A549 (cell line): ENCODE measurements around the gene BCO1. TPM values are rescaled to one million over a fixed set of nuclear protein-coding genes. Genes with fewer than 3 reads are reported as not detected.

Experiments
- ATAC-seq, 2 experiments: fragments of 200-7000 bp in 1 of 2; fragments of >200 bp in 1 of 2; cut with Nextera tagmentation in 1 of 2; cut with Tn5 transposase in 1 of 2; 3 replicates each; pipeline versions ENCODE4 v1.8.0 to v1.9.1; 2018 to 2020; ENCODE audit warnings: mild to moderate bottlenecking in 1 of 2, moderate library complexity in 1 of 2
- CTCF ChIA-PET: fragments of 300-600 bp; sonication (Branson Sonifier 250); formaldehyde crosslinking; extraction: SDS; loops from one replicate; lab custom pipeline; 2021; ENCODE audit warnings: antibody characterized with exemption, inconsistent platforms; lab: Yijun Ruan, JAX
- POLR2A ChIA-PET: fragments of 350-600 bp; formaldehyde crosslinking; extraction: SDS; loops from one replicate; lab custom pipeline; 2021; ENCODE audit warnings: antibody characterized with exemption, inconsistent platforms; lab: Yijun Ruan, JAX
- DNase-seq, 2 experiments: peaks; one replicate each; pipeline versions ENCODE4 v3.0.0 to v3.0.0-alpha.2; 2011 to 2016; ENCODE audit warnings: low read depth in 1 of 2, low spot score in 1 of 2
- FAIRE-seq: peaks from 2 replicates; lab custom pipeline; 2011; peaks lifted over from hg19 to GRCh38; lab: Jason Lieb, UNC
- H3K27ac ChIP-seq, 2 experiments: fragments of >200 bp; sonication (Bioruptor Twin); formaldehyde crosslinking; 3 replicates each; pipeline ENCODE4 v1.5.1; 2016 to 2017
- H3K4me1 ChIP-seq: fragments of >200 bp; sonication (Bioruptor Twin); formaldehyde crosslinking; 3 replicates; pipeline ENCODE4 v1.6.1; 2016
- H3K4me2 ChIP-seq: fragments of >200 bp; sonication (Bioruptor Twin); formaldehyde crosslinking; 3 replicates; pipeline ENCODE4 v1.6.1; 2016
- H3K4me3 ChIP-seq: fragments of >200 bp; sonication (Bioruptor Twin); formaldehyde crosslinking; 3 replicates; pipeline ENCODE4 v1.5.1; 2016
- H3K9me3 ChIP-seq: fragments of >200 bp; sonication (Bioruptor Twin); formaldehyde crosslinking; 3 replicates; pipeline ENCODE4 v1.6.1; 2016
- CBX2 ChIP-seq: fragments of 200-600 bp; sonication (generic); IDR thresholded peaks from 2 replicates; pipeline ENCODE4 v1.6.1; 2016; ENCODE audit warnings: low read depth, mild to moderate bottlenecking, borderline replicate concordance
- CHD4 ChIP-seq: fragments of 200-600 bp; sonication (generic); IDR thresholded peaks from 2 replicates; pipeline ENCODE4 v1.6.1; 2016; ENCODE audit warnings: antibody characterized with exemption, mild to moderate bottlenecking, borderline replicate concordance
- EHF ChIP-seq: fragments of 250-450 bp; sonication (Bioruptor Pico); IDR thresholded peaks from 2 replicates; pipeline ENCODE4 v1.5.0; 2020; ENCODE audit warnings: mild to moderate bottlenecking
- ESRRA ChIP-seq: fragments of 150-350 bp; IDR thresholded peaks from 2 replicates; pipeline ENCODE4 v1.6.1; 2014; ENCODE audit warnings: mild to moderate bottlenecking, low read length, borderline replicate concordance
- FOSL2 ChIP-seq, 2 experiments: fragments of 450-650 bp in 1 of 2; fragments of >200 bp in 1 of 2; sonication (Bioruptor Twin) in 1 of 2; formaldehyde crosslinking; IDR thresholded peaks; 2 replicates each; pipeline versions ENCODE4 v1.5.0 to v1.6.1; 2016 to 2020; ENCODE audit warnings: mild to moderate bottlenecking in 1 of 2, moderate library complexity in 1 of 2
- HES2 ChIP-seq: fragments of >200 bp; sonication (Bioruptor Twin); formaldehyde crosslinking; IDR thresholded peaks from 2 replicates; pipeline ENCODE4 v1.6.1; 2016
- JUNB ChIP-seq: fragments of >200 bp; sonication (Bioruptor Twin); formaldehyde crosslinking; IDR thresholded peaks from 2 replicates; pipeline ENCODE4 v1.6.1; 2016
- KDM1A ChIP-seq: fragments of 200-600 bp; sonication (generic); IDR thresholded peaks from 2 replicates; pipeline ENCODE4 v1.6.1; 2016; ENCODE audit warnings: low read depth, mild to moderate bottlenecking
- NFE2L2 ChIP-seq: fragments of 150-350 bp; conservative IDR thresholded peaks from 2 replicates; pipeline ENCODE4 v1.6.1; 2014; ENCODE audit warnings: low read length
- NR3C1 ChIP-seq: fragments of >200 bp; sonication (Bioruptor Twin); formaldehyde crosslinking; IDR thresholded peaks from 3 replicates; pipeline ENCODE4 v1.6.1; 2017
- POLR2A ChIP-seq: IDR thresholded peaks from 2 replicates; pipeline ENCODE4 v1.6.1; 2012; ENCODE audit warnings: mild to moderate bottlenecking, low read length
- POLR2AphosphoS2 ChIP-seq: conservative IDR thresholded peaks from 2 replicates; pipeline ENCODE4 v1.6.1; 2012; ENCODE audit warnings: low read length, improper control_type of control experiment, inconsistent platforms
- RAD21 ChIP-seq, 2 experiments: fragments of >200 bp in 1 of 2; sonication (Bioruptor Twin) in 1 of 2; formaldehyde crosslinking in 1 of 2; IDR thresholded peaks in 1 of 2; conservative IDR thresholded peaks in 1 of 2; 2 replicates in 1 of 2; 3 replicates in 1 of 2; pipeline ENCODE4 v1.6.1; 2012 to 2018; ENCODE audit warnings: inconsistent platforms in 1 of 2
- RCOR1 ChIP-seq: fragments of 150-350 bp; IDR thresholded peaks from 2 replicates; pipeline ENCODE4 v1.6.1; 2014; ENCODE audit warnings: antibody characterized with exemption, low read length, low read depth
- RNF2 ChIP-seq: fragments of 200-600 bp; sonication (generic); IDR thresholded peaks from 2 replicates; pipeline ENCODE4 v1.6.1; 2016; ENCODE audit warnings: low read depth, mild to moderate bottlenecking, antibody characterized with exemption, moderate library complexity, borderline replicate concordance
- SREBF2 ChIP-seq: fragments of 450-650 bp; IDR thresholded peaks from 2 replicates; pipeline ENCODE4 v1.6.1; 2014; ENCODE audit warnings: mild to moderate bottlenecking, moderate library complexity
- TP53 ChIP-seq: fragments of 250-450 bp; sonication (Bioruptor Pico); IDR thresholded peaks from 2 replicates; pipeline ENCODE4 v1.5.0; 2021; ENCODE audit warnings: mild to moderate bottlenecking, moderate library complexity
- ZFP36 ChIP-seq: fragments of 450-650 bp; IDR thresholded peaks from 2 replicates; pipeline ENCODE4 v1.6.1; 2014; ENCODE audit warnings: borderline replicate concordance; ENCODE audit not compliant: partially characterized antibody
- WGBS: methylation state at CpG from one replicate; pipeline ENCODE4 v1.1.6; 2017; ENCODE audit errors: missing lambda C conversion rate; 5-methylcytosine and 5-hydroxymethylcytosine counted together
- polyA plus RNA-seq, 4 experiments: library from polyadenylated mRNA; depleted of rRNA in 3 of 4; stranded (reverse); fragments of >200 nt; fragmentation: RNase III in 1 of 4; extraction: RNeasy Plus Mini Kit Qiagen cat#74134 plus additional on column Dnase treatment in 1 of 4; gene quantifications; 2 replicates in 3 of 4; 3 replicates in 1 of 4; pipeline ENCODE4 v1.2.3, GENCODE V29; 2011 to 2017

The BCO1 gene
- polyA plus RNA-seq, 2 of the 4 experiments (the other 2 are of a cell fraction): 5.0 to 6.2 TPM

DNA sequence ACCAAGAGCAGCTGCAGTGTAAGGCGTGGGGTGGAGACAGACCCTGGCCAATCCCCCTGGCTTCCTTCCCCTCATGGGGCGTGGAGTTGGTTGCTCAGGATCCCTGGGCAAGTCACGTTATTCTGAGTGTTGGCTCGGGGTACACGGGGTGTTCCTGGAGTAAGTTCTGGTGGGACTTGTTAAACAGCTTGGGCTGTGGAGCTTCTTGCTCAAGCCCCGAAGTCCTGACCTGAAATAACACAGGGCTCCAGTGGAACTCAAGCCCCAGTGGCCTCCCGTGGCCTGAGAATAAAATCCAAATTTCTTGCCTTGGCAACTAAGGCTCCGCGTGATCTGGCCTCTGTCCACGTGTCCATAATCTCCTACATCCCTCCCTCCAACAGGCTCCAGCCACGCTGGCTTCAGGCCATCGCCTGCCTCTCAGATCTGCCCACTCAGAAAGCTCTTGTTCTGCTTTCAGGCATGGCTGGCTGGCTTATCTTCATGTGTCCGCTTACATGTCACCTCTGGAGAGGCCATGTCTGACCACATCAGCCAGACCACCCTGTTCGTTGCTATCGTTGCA is 49.3 kb upstream of the BCO1 start (continued):
- TF ChIP-seq NR3C1 (no peak), RCOR1 (no peak)
- TF ChIP-seq, all 56 proteins: peak for 0

- H3K4me3 ChIP-seq: no peak overlapping the region
- WGBS: 31% methylated on average over 3 of the region's 3 CpGs
- ATAC-seq (peak; percentile 80 to 87), DNase-seq (peak; percentile 52 to 54), FAIRE-seq (no peak)
- H3K9me3 ChIP-seq: no peaks in the 10 kb centered on the region
- peaks cover 18% of the 10 kb centered on the region for H3K4me1 ChIP-seq
- peak overlapping the region; percentile 11 to 67; a peak in 5 of 6 replicates for H3K27ac ChIP-seq
- ChIA-PET POLR2A (interaction anchor here (0.5 to 0.8 kb wide), 3 partner anchors 9 to 16 kb away, joined by 3 to 7 read pairs (median 4); no protein-coding TSS in a partner anchor), CTCF (interaction anchor here (1.1 to 2.0 kb wide), 2 partner anchors 14 to 49 kb away, joined by 4 to 6 read pairs; no protein-coding TSS in a partner anchor)
- peak overlapping the region; percentile 43 for H3K4me2 ChIP-seq
- no peak for TF ChIP-seq FOSL2 (IDR thresholded peaks at IDR 0.05)
- peak; percentile 74 for TF ChIP-seq FOSL2 (CRISPR knock-in tag; IDR thresholded peaks at IDR 0.05)
- TF ChIP-seq EHF (CRISPR knock-in tag): no peak
- 0 out of 2 replicates have a peak, but pooled peaks have one; percentile 14 for TF ChIP-seq JUNB
- TF ChIP-seq HES2: no peak
Observed at GRCh38 chr16:81190667-81191066, 47.8 kb upstream of the BCO1 start.

DNA sequence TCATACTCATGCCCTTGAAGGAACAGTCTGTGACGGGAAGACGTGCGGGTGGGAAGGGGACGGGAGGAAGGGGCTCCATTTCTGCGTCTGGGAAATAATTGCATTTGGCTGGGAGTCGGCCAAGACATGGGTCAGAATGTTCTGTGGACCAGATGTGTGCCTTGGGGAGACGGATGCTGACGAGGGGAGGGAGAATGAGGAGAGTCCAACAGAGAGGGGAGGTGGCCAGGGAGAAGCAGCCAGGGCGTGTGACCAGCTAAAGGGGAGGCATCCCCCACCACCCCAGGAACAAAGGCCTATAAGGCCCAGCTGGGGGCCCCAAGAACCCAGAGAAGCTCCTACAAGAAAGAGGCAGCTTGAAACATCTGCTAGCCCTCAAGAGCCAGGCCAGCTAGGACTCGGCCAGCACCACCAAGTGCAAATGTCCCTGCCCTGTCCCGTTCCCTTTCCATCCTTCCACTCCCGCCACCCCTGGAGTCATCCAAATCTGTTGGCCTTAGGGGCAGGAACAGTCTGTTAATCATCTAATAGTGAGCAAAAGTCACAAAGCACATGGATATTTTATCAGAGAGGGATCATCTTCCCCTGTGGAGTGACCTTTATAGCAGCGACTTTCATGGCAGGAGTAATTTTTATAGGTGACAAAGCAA is 42.5 kb upstream of the BCO1 start:
- FAIRE-seq (no peak), ATAC-seq (no peak), DNase-seq (no peak)
- Histone ChIP-seq H3K4me1 (peaks cover 5% of the 10 kb centered on the region), H3K4me2 (no peak overlapping the region), H3K9me3 (no peaks in the 10 kb centered on the region), H3K4me3 (no peak overlapping the region), H3K27ac (no peak overlapping the region)
- ChIA-PET CTCF (interaction anchor here (4.9 kb wide), 1 partner anchor 10 kb away, joined by 32 read pairs; no protein-coding TSS in a partner anchor), POLR2A (no interaction called here)
- TF ChIP-seq TP53 (CRISPR knock-in tag) (no peak), NFE2L2 (no peak), KDM1A (no peak), SREBF2 (no peak), RNF2 (no peak), POLR2AphosphoS2 (no peak), RAD21 (conservative IDR thresholded peaks at IDR 0.05 in 1 of 2, IDR thresholded peaks at IDR 0.05 in 1 of 2) (no peak), CHD4 (no peak), POLR2A (no peak), ESRRA (no peak)
- WGBS: 81% methylated on average over 13 of the region's 13 CpGs

- Histone ChIP-seq H3K4me3 (no peak overlapping the region), H3K9me3 (no peaks in the 10 kb centered on the region)
- FAIRE-seq: no peak
- TF ChIP-seq CBX2: no peak
- no peak for TF ChIP-seq NFE2L2
- no peak for TF ChIP-seq RNF2
- TF ChIP-seq NR3C1: no peak
- TF ChIP-seq ZFP36: no peak
- peak; percentile 35 to 63; a peak in 4 of 5 replicates for TF ChIP-seq RAD21 (conservative IDR thresholded peaks at IDR 0.05 in 1 of 2, IDR thresholded peaks at IDR 0.05 in 1 of 2)
- TF ChIP-seq, all 56 proteins: peak for 1
- no peak overlapping the region for H3K4me2 ChIP-seq
- ATAC-seq (peak; percentile 55 to 81; a peak in 3 of 6 replicates), DNase-seq (peak in 1 of 2 experiments; percentile 40)
- H3K27ac ChIP-seq: no peak overlapping the region
- 65% methylated on average over 9 of the region's 9 CpGs for WGBS
- POLR2A ChIA-PET: no interaction called here
- no peaks in the 10 kb centered on the region for H3K4me1 ChIP-seq
- CTCF ChIA-PET: interaction anchor here (0.7 to 1.6 kb wide), 2 partner anchors 34 to 38 kb away, joined by 4 to 5 read pairs; no protein-coding TSS in a partner anchor
Observed at GRCh38 chr16:81198635-81199034, 39.9 kb upstream of the BCO1 start.
